ENCODE measurements around the gene GABARAP.

GABARAP gene

DNA sequence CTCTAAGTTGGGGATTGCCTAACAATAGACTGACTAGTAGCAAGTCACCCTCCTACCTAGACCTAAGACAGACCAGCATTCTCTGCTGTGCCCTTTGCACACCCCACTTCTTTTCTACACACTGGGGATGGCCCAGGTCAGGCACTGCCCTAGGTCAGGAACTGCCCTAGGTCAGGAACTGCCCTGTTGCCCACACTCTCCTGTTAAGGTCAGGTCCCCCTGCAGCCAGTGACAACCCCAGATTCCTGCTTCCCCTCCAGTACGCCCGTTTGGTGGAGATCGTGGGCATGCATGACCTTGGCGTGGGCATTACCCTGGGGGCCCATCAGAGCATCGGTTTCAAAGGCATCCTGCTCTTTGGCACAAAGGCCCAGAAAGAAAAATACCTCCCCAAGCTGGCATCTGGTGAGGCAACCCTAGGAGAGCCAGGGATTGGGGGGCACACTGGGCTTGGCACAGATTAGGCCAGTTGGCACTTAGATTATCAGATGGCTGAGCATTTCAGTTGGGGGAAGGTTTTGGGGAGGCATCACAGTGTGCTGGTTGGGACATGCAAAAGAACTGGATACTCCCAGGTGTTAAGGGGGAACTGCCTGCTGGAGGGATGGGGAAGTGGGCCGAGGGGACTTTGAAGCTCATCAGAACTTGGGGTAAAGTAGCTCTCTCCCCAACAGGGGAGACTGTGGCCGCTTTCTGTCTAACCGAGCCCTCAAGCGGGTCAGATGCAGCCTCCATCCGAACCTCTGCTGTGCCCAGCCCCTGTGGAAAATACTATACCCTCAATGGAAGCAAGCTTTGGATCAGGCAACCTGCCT is 20.8 kb downstream of the GABARAP start:
- no peak for DNase-seq

DNA sequence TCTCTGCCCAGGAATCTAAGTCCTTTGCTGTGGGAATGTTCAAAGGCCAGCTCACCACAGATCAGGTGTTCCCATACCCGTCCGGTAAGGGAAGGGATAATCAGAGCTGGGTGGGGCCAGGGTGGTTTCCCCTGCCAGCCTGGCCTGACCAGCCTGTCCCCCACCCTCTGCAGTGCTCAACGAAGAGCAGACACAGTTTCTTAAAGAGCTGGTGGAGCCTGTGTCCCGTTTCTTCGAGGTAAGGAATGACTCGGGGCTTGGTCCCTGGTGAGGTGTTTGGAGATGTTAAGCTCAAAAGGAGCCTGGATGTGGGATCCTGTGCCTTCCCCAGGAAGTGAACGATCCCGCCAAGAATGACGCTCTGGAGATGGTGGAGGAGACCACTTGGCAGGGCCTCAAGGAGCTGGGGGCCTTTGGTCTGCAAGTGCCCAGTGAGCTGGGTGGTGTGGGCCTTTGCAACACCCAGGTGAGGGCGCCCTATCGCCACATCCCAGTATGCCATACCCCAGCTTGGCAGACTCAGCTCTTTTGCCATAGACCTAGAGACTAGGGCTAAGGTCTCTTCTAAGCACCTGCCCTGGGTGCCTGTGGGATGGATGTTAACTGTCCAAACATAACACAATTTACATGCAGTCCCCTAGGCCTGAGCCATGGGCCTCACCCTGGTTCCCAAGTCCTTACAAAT is 21.5 kb downstream of the GABARAP start:
- DNase-seq = no peak

DNA sequence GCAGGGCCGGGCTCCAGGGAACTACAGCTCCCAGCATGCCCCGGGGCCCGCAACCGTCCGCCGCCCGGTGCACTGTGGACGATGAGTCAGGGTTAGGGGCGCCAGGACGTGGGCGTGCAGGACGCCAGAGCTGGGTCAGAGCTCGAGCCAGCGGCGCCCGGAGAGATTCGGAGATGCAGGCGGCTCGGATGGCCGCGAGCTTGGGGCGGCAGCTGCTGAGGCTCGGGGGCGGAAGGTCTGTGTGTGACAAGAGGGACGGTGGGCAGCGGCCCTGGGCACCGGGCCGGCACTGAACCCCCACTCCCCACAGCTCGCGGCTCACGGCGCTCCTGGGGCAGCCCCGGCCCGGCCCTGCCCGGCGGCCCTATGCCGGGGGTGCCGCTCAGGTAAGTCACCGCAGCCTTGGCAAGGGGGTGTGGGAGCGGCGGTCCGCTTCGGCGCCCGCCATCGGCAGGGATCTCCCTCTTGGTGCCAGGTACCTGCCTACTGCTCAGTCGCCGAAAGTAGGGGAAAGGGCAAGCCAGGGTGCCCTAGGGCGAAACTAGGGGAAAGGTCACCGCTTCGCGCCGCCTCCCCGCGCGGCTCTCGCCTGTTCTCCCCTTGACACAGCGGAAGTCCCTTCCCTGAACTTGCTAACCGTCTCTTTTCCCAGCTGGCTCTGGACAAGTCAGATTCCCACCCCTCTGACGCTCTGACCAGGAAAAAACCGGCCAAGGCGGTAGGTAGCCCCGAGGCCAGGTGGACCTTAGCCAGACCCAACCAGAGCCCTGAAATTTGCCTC is 22.2 kb downstream of the GABARAP start, which contains the start of the genes ACADVL and DLG4:
ACADVL (plus strand) TSS at position 127 of the 781 bp plus-strand sequence; CDS start at position 174, 47 bp downstream.
DLG4 (minus strand) TSS at position 25 of the 781 bp plus-strand sequence.
- peak; percentile 83 for DNase-seq

DNA sequence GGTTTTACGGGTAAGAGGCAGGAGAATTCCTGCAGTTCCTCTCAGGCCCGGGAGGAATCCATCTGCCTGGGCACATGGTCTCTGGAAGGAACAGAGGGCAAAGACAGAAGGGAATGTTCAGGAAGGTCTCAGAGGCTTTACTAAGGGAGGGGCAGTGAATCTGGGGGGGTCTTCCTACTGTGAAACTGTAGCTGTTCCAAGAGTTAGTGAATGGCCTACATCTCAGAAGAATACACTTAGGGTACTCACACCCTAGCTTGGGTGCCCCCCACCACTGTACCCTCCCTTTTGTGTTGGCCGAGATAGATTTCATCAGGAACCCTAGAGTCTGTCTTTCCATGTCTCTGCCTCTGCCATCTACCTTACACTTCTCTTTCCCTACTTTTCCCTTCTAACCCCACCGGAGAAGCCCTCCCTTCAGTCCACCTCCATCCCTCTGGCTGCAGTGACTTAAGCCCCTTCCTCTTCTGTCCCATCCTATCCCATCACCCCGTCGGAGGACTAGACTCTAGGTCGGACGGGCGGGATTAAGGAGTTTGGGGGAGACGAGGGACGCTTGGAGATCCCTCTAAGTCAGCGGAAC is 22.9 kb downstream of the GABARAP start:
- no peak for DNase-seq

DNA sequence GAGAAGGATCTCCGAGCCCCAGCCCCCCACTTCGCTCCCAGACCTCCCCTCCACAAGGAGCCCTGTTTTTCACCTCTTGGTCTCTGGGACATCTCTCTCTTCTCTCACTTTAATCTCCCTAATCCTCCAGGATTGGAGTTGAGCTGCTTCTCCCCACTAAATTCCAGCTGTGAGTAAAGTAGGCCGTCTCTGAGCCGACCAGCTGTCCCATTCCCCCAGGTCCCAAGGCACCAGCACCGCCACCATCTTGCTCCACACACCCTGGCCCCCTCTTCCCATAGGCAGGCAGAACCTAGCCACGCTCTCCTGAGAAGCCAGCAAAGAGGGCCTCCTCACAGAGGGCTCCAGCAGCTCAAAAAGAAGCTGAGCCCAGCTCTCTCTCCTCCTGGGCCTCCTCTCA is 23.5 kb downstream of the GABARAP start:
- no peak for DNase-seq

DNA sequence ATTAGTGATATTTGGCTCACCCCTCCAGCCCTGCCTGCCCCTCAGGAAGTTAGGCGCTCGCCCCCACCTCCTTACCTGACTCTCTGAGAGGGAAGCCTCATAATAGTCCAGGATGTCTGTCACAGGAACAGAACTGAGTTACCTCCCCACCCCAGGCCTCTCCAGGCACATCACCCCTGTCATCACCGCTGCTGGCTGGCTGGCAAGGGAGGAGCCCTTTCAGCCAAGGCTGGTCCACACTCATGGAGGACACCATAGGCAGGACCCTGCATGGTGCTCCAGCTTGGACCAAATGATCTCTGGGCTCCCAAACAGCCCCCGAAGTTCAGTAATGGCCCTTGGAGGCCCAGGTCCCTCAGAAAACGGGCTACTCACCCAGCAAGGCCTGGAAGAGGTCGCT is 24.1 kb downstream of the GABARAP start:
- no peak for DNase-seq

DNA sequence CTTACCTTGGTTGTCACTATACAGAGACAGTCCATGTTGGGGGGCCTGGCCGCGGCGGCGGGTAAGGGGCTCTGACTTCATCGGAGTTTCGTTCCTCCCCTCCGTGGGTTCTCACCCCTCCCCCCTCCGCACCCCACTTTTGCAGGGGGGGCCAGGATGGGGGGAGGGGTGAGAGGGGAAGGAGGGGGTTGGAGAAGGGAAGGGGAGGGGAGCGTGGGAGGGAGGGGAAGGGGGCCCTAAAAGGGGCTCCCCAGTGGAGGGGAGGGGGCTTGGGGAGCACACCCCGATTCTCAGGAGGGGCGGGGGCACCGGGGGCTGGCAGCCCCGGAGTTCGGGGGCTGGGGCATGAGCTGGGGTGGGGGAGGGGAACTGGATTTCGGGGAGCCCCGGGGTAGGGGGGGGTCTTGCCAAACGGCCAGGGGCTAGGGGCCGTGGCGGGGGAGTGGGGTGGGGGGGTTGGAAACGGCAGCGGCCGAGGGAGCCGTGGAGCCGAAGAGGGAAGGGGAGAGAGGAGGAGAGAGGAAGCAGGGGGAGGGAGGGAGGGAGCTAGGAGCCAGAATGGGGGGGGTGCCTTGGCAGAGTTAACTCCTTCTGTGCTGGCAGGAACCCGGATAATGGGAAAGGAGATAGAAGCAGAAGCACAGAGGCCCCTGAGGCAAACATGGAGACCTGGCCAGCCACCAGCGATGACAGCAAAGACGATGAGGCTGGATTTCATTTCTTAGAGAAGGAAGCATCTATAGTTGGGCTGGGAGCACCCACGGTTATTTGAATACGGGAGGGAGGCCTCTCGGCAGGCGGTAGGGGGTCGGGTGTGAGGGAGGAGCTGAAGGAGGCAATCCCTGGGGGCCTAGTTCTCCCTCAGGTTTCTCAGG is 24.9 kb downstream of the GABARAP start:
- DNase-seq = no peak

DNA sequence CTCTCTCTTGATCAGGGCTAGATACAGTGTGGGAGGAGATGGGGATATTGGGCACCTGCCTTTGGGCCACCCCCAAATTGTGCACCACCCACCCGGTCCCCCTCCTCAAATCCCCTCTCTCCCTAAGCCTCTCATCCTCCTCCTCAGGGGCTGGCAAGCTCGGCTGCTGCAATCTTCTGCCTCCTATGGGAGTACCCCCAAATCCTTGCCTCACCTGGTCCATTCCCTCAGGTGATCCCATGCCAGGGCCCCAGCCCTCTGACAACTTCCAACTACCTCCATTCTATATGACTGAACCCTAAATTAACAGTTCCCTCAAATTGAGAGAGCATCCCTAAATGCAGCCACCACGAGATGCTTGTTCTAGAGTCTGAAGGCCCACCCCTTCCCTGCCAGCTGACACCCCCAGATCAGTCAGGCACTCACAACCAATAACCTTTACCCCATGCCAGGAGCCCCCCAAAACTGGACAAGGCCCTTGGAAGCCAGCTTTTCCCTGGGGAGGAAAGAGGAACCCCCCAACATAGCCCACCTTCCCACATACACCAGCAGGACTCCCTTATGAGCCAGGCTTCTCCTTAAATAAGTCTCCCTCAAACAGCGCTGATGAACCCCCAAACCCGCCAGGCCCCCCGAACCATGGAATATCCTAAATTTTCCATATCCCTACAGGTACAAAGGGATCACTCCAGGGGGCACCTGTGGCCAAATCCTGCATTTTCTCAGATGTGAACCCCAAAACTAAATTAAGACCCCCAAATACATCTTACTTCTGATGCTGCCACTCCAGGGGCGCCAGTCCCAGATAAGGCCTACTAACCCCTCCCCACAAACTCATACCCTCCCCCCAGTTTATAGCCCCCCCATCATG is 25.8 kb downstream of the GABARAP start:
- no peak for DNase-seq

DNA sequence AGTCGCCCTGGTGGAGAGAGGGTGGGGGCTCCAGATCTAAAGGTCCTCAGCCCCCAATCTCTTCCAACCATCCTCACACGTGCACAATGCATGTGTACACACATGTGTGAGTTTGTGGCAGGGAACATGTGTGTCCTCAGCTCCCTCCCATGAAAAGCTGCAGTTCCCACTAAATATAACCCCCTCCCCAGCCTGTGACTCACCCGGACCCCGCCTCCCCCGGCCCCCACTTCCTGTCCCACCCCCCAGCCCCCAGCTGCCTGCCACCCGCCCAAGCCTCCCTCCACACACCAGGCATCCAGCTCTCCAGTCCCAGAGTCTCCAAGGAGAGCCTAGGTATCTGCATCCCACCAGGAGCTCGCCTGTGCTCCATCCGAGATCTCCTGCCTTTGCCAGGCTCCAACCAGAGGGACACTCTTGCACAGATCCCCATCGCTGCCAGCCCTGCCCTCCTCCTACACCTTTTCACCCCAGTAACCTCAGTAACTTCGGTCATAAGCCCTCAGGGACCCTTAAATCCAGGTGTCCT is 26.5 kb downstream of the GABARAP start:
- DNase-seq = no peak

DNA sequence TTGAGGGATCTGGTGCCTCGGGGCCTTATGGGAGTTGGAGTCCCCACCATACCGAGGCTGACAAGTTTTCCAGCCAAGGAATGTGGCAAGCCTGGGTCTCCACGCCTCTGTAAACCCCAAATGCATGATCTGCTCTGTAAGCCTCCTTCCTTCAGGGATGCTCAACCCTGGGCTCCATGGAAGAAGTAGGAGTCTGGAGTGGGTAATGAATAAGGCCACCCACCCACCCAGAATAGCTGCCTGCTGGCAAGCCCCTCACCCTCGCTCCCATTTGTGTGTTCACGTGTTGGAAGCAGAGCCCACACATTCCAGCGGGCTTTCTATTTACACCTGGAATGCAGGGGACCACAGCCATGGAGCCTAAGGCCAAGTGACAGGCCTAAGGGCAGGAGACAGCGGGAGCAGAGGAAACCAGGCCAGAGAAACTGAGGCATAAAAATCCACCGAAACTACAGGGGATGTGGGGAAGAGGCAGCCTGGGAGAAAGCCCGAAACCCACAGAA is 27.1 kb downstream of the GABARAP start:
- DNase-seq = no peak

DNA sequence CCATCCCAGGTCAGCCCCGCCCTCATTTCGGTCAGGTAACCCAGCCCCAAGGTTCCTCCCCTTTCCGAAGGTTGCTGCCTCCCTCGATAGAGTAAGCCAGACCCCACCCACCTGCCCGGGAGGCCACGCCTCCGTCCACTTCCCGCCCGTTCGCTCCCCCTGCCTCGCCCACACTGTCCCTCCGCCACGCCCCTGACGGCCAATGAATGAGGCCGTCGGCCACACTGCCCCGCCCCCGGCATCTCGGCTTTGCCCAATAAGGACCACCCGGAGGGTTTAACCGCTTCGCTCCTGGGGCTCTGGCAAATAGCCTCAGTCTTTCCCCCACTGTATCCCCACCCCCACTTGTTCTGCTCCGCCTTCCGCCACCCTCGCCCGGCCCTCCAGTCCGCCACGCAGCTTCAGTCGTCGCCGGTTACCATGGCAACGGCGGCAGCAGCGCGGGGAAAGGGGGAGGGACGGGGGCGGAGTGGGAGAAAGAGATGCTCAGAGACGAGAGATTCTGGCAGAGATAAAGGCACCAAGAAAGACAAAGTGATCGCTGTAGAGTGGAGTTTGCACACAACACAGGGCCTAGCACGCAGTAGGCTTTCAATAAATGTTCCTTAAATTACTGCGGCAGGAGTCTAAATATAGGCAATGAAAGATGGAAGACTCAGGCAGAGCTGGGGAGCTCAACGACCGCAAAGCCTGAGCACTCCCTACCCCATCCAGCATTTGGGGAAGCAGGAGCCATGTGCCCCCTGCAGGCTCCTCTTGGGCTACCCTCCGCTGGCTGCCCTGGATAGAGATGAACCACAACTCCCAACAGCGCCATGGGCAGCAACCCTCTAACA is 27.7 kb downstream of the GABARAP start:
- DNase-seq = peak; percentile 77

DNA sequence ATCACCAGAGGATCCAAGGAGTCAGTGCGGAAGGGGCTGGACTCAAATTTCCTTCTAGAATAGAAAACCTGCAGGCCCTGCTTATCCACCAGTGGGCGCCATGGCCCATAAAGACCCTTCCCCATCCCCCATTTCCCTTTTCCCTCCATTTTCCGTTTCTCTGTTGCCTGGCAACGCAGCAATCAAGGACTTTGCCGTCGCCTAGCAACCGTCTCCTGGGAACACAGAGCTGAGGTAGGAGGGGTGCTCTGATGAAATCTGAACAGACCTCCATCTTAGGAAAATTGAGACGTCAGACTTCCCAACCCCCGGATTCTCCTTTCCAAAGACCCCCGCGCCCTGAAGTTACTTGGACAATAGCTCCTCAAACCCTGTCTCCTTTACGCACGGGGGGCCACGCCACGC is 28.4 kb downstream of the GABARAP start:
- no peak for DNase-seq

DNA sequence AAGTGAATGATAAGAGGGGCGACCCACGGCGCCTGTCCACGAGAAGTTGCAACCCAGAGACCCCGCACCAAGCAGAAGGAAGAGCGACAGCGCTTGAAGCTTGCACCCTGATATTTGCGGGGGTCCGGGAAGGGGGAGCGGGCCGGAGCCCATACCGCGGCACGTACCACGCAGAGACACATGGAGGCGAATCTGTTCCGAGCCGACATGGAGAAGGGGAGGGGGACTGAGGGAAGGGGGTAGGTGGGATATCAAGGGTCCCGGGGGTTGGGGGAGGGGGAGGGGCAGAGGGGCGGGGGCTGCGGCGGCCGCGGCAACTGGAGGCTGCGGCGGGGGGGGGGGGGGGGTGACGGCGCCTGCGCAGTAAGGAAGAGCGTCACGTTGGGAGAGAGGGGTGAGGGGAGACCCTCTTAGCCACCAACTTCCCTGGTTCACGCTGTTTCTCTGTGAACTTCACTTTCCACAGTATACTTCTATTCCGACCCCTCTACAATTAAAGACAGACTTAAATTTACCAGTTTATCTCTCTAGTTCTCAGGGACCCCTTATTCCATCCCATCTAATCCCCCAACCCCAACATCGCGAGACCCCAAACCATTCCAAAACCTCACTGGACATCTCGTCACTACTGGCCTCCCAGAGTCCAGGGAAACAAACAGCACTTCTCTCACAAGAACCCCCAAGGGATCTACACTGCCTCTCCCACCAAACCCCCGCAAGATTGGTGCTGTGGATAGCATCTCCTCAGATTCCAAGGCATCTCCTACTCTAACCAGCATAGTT is 30.6 kb downstream of the GABARAP start:
- no peak for DNase-seq

DNA sequence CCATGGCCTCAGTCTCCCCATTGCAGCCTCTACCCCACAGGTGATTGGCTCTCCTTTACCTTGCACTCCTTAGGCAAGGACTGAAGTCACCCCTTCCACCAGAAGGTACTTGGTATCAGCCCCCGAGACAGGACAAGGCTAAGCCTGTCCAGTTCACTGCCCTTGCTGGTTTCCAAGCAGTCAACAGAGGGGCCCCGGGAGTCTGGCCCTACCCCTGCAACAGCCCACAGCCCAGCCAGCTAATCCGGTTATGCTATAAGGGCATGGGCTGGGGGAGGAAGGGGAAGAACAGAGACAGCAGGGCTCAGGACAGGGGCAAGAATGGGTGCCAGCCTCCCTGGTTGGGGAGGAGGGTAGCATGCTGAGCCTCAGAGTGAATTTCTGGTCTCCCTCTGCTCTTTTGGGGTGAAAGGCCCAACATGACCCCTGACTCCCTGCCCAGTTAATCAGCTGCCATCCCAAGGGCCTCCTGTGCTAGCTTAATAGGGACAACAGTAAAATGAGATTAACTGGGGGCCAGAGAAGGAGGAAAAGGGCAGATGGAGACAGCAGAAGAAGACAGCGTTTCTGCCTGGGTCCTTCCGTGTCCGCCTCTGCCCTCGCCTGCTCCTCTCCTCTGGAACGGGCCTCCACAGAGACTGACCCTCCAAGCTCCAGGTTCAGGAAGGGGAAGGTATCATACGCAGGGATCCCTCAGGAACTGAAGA is 33.3 kb downstream of the GABARAP start:
- DNase-seq = no peak

DNA sequence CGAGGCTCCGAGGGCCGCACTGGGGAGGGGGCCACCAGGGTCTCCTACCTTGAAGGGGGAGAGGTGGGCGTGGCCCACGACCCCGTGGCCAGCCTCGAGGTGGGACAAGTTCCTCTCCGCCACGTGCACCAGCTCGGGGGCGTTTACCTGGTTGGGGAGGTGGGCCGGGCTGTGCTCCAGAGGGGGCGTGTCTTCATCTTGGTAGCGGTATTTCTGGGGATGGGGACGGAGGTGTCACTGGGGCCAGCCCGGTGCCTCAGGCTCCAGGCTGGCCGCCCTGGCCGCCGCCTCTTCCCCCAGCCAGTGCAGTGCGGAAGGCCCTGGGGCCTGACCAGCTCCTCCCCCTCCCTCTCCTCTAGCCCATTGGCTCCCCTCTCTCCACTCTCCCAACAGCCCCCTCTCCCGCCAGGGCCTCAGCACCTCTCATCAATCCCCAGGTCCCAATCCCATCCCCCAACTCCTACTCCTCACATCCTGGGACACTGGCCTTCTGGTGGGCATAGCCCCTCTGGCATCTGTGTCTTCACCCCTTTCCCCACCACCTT is 34.1 kb downstream of the GABARAP start:
- DNase-seq = no peak

DNA sequence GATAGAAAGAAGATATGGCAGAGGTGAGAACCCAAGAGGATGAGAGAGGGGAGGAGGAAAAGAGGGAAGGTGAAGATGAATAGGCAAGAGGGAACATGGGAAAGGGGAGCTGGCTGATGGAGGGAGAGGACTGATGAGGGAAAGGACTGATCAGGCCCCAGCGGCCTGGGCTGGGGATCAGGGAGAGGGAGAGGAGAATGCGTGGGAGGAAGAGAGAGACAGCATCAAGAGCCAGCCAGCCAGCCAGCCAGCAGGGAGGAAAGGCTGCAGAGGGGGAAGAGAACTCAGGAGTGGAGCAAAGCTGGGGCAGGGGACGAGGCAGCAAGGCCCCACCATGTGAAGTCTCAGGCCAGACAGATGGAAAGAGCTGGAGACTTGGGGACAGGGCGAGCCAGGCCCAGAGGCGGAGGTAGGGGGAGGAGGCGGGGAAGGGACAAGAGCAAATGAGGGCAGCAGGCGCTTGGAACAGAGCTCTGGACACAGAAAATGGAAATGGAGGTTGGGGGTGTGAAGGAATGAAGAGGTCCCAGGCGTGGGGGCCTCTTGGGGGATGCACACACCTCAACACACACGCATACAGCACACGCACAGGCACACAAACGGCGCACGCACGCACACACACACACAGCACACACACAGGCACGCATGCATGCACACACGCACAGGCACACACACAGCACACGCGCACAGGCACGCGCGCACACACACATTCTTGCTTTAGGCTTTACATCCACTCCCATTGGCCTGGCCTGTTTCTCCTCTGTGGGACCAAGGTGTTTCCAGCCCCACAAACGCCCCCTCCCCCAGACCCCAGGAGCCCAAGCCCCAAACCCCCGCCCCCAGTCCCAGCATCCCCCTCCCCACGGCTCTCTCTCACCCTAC is 34.9 kb downstream of the GABARAP start:
- DNase-seq = no peak

DNA sequence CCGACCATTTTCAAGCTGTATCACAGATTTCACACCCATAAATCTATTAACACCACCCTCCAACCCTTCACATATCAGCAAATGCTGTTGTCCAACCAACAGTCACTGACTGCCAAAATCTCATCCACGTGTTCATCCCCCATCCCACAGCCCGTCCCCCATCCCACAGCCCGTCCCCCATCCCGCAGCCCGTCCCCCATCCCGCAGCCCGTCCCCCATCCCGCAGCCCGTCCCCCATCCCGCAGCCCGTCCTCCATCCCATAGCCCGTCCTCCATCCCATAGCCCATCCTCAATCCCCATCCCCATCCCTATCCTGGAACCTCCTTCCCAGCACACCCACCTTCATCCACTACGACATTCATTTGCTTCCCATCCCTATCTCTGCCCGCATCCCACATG is 36.7 kb downstream of the GABARAP start:
- no peak for DNase-seq
